Activated CD8-positive, alpha-beta T cell treated with anti-CD3 and anti-CD28 coated beads for 36 hours (primary cell): ENCODE data around the gene SNAPIN. TPM values are rescaled to one million over a fixed set of nuclear protein-coding genes. Genes with fewer than 3 reads are reported as not detected.

Experiments used
- ATAC-seq: fragments of 200-7000 bp; cut with Tn5 transposase; one replicate; pipeline ENCODE4 v1.10.0; 2021; ENCODE audit warnings: mild to moderate bottlenecking, moderate library complexity
- CTCF ChIA-PET: fragments of 350-600 bp; sonication (Branson Sonifier 250); formaldehyde crosslinking; loops from one replicate; lab custom pipeline; 2021; ENCODE audit warnings: antibody characterized with exemption; lab: Charles Lee
- POLR2A ChIA-PET: fragments of 350-600 bp; sonication (Branson Sonifier 250); formaldehyde crosslinking; loops from one replicate; lab custom pipeline; 2021; ENCODE audit warnings: antibody characterized with exemption; lab: Charles Lee
- DNase-seq: peaks from one replicate; pipeline ENCODE4 v3.0.0-alpha.2; 2020
- H3K27ac Mint-ChIP-seq: one replicate; pipeline ENCODE4 v1.8.0; 2021; ENCODE audit warnings: mild to moderate bottlenecking, mixed read lengths
- H3K27me3 Mint-ChIP-seq: one replicate; pipeline ENCODE4 v1.8.0; 2021; ENCODE audit warnings: mixed read lengths
- H3K36me3 Mint-ChIP-seq: one replicate; pipeline ENCODE4 v1.8.0; 2021; ENCODE audit warnings: low read depth, mixed read lengths
- H3K4me1 Mint-ChIP-seq: one replicate; pipeline ENCODE4 v1.8.0; 2021; ENCODE audit warnings: low read depth, mixed read lengths
- H3K4me3 Mint-ChIP-seq: one replicate; pipeline ENCODE4 v1.8.0; 2021; ENCODE audit warnings: mild to moderate bottlenecking, moderate library complexity, mixed read lengths
- H3K9me3 Mint-ChIP-seq: one replicate; pipeline ENCODE4 v1.8.0; 2021; ENCODE audit warnings: mixed read lengths
- CTCF ChIP-seq: fragments of 200-600 bp; IDR thresholded peaks from one replicate; pipeline ENCODE4 v1.8.0; 2022; ENCODE audit warnings: antibody characterized with exemption, mild to moderate bottlenecking
- intact Hi-C: fragments of 100-400 bp; cut with micrococcal nuclease; formaldehyde crosslinking; loops from one replicate; pipeline ENCODE4 v1.10.0; 2022
- total RNA-seq, 2 experiments: library from RNA; stranded (reverse); gene quantifications; one replicate each; pipeline ENCODE4 v1.2.3, GENCODE V29; 2021

Gene SNAPIN
- total RNA-seq, 2 experiments from 2014 or later = 25.7 to 27.3 TPM

- peak; percentile 63 for ATAC-seq
- TF ChIP-seq CTCF = peak; percentile 52
- ChIA-PET CTCF (interaction anchor here (0.8 to 5.2 kb wide), 8 partner anchors 12 to 107 kb away, joined by 3 to 40 read pairs (median 4); partner anchors contain the start of gene CHTOP), POLR2A (interaction anchor here (0.6 to 0.7 kb wide), 3 partner anchors 44 to 284 kb away, joined by 3 read pairs; no protein-coding TSS in a partner anchor)
- Mint-ChIP-seq H3K36me3 (no peaks in the 10 kb centered on the region), H3K4me3 (peak overlapping the region; percentile 57), H3K4me1 (peaks cover 19% of the 10 kb centered on the region), H3K9me3 (no peaks in the 10 kb centered on the region), H3K27me3 (peaks cover 43% of the 10 kb centered on the region), H3K27ac (no peak overlapping the region)
- intact Hi-C loops = loop anchor here (5.0 kb wide), 1 partner anchor 68 kb away; no protein-coding TSS in a partner anchor
- DNase-seq = peak; percentile 41
These were observed 21.0 kb downstream of the SNAPIN start for GRCh38 chr1:153679337-153680119.

- ATAC-seq (no peak), DNase-seq (no peak)
- intact Hi-C loops = no loop called here
- ChIA-PET POLR2A (interaction anchor here (0.6 to 0.7 kb wide), 2 partner anchors 70 to 284 kb away, joined by 3 read pairs; no protein-coding TSS in a partner anchor), CTCF (interaction anchor here (0.8 to 5.2 kb wide), 4 partner anchors 12 to 70 kb away, joined by 3 to 40 read pairs (median 3); no protein-coding TSS in a partner anchor)
- Mint-ChIP-seq H3K9me3 (no peaks in the 10 kb centered on the region), H3K4me1 (peaks cover 19% of the 10 kb centered on the region), H3K36me3 (no peaks in the 10 kb centered on the region), H3K27me3 (peaks cover 43% of the 10 kb centered on the region), H3K27ac (no peak overlapping the region), H3K4me3 (no peak overlapping the region)
- TF ChIP-seq CTCF = no peak
These were observed 21.6 kb downstream of the SNAPIN start for GRCh38 chr1:153680120-153680403.

GRCh38 chr1:153682730-153683129 lies 24.2 kb downstream of the SNAPIN start:
- ChIA-PET CTCF (no interaction called here), POLR2A (interaction anchor here (1.9 kb wide), 1 partner anchor 310 kb away, joined by 4 read pairs; no protein-coding TSS in a partner anchor)
- Mint-ChIP-seq H3K36me3 (no peaks in the 10 kb centered on the region), H3K27me3 (peaks cover 31% of the 10 kb centered on the region), H3K4me3 (no peak overlapping the region), H3K9me3 (no peaks in the 10 kb centered on the region), H3K4me1 (peaks cover 14% of the 10 kb centered on the region), H3K27ac (no peak overlapping the region)
- ATAC-seq = no peak
- intact Hi-C loops = no loop called here
- DNase-seq = no peak
- TF ChIP-seq CTCF = no peak

GRCh38 chr1:153683854-153684253 lies 25.4 kb downstream of the SNAPIN start:
- CTCF ChIA-PET = no interaction called here
- POLR2A ChIA-PET = no interaction called here
- intact Hi-C loops = no loop called here
- peaks cover 22% of the 10 kb centered on the region for H3K27me3 Mint-ChIP-seq
- no peak overlapping the region for H3K27ac Mint-ChIP-seq
- H3K36me3 Mint-ChIP-seq = no peaks in the 10 kb centered on the region
- TF ChIP-seq CTCF = no peak
- DNase-seq (no peak), ATAC-seq (no peak)
- no peak overlapping the region for H3K4me3 Mint-ChIP-seq
- peaks cover 6% of the 10 kb centered on the region for H3K4me1 Mint-ChIP-seq
- no peaks in the 10 kb centered on the region for H3K9me3 Mint-ChIP-seq

GRCh38 chr1:153684892-153685291 lies 26.4 kb downstream of the SNAPIN start:
- peaks cover 18% of the 10 kb centered on the region for H3K27me3 Mint-ChIP-seq
- ChIA-PET CTCF (no interaction called here), POLR2A (no interaction called here)
- TF ChIP-seq CTCF = no peak
- H3K4me1 Mint-ChIP-seq = peaks cover 2% of the 10 kb centered on the region
- intact Hi-C loops = no loop called here
- H3K36me3 Mint-ChIP-seq = no peaks in the 10 kb centered on the region
- H3K27ac Mint-ChIP-seq = no peak overlapping the region
- no peaks in the 10 kb centered on the region for H3K9me3 Mint-ChIP-seq
- ATAC-seq (no peak), DNase-seq (no peak)
- H3K4me3 Mint-ChIP-seq = no peak overlapping the region
